GM12864 (cell line): ENCODE measurements around the gene FIBCD1.

ENCODE experiments used
- DNase-seq: peaks from one replicate; pipeline ENCODE4 v3.0.0-alpha.2; 2011; ENCODE audit warnings: low read depth
- H3K4me3 ChIP-seq: 2 replicates; pipeline ENCODE4 v1.5.1; 2011; ENCODE audit warnings: mild to moderate bottlenecking, low read depth, low read length, control low read depth
- CTCF ChIP-seq: IDR thresholded peaks from 2 replicates; pipeline ENCODE4 v1.5.1; 2011; ENCODE audit warnings: low read depth, mild to moderate bottlenecking, moderate library complexity, low read length, control low read depth, inconsistent platforms; ENCODE audit errors: missing control alignments

The FIBCD1 gene

GRCh38 chr9:130890124-130890523 is 48.9 kb downstream of the FIBCD1 start:
- TF ChIP-seq CTCF, result no peak
- no peak overlapping the region for H3K4me3 ChIP-seq
- DNase-seq, result no peak

- no peak overlapping the region for H3K4me3 ChIP-seq
- no peak for DNase-seq
- TF ChIP-seq CTCF, result no peak
These were observed 50.7 kb downstream of the FIBCD1 start for GRCh38 chr9:130888146-130888885.

GRCh38 chr9:130887494-130888144 is 51.4 kb downstream of the FIBCD1 start:
- no peak for TF ChIP-seq CTCF
- no peak for DNase-seq
- H3K4me3 ChIP-seq, result no peak overlapping the region

- TF ChIP-seq CTCF, result no peak
- no peak for DNase-seq
- H3K4me3 ChIP-seq, result no peak overlapping the region
These were observed 52.1 kb downstream of the FIBCD1 start for GRCh38 chr9:130886981-130887380.

- no peak overlapping the region for H3K4me3 ChIP-seq
- no peak for TF ChIP-seq CTCF
- DNase-seq, result no peak
These were observed 53.3 kb downstream of the FIBCD1 start for GRCh38 chr9:130885484-130886375.

- no peak overlapping the region for H3K4me3 ChIP-seq
- DNase-seq, result no peak
- no peak for TF ChIP-seq CTCF
These were observed 54.2 kb downstream of the FIBCD1 start for GRCh38 chr9:130884542-130885483.
